Neural cell (in vitro differentiated cells): ENCODE data around the gene AOAH. TPM values are rescaled to one million over a fixed set of nuclear protein-coding genes. Genes with fewer than 3 reads are reported as not detected.

ENCODE experiments used
- H2AFZ ChIP-seq: fragments of 200-600, 300-800 bp; sonication (generic), shearing (Covaris generic); 2 replicates; pipeline ENCODE4 v1.6.0; 2014; ENCODE audit warnings: low read depth, mild to moderate bottlenecking, antibody characterized with exemption, low read length, moderate library complexity
- H3F3A ChIP-seq: fragments of 200-600 bp; shearing (Covaris generic); 2 replicates; pipeline ENCODE4 v1.6.1; 2016; ENCODE audit warnings: mild to moderate bottlenecking, moderate library complexity, mixed read lengths, antibody characterized with exemption, low read length; ENCODE audit not compliant: insufficient read depth, poor library complexity, severe bottlenecking
- H3K27ac ChIP-seq: fragments of 200-600, 300-800 bp; sonication (generic), shearing (Covaris generic); 2 replicates; pipeline ENCODE4 v1.5.1; 2014; ENCODE audit warnings: mild to moderate bottlenecking, low read length, moderate library complexity
- H3K27me3 ChIP-seq: fragments of 300-800, 200-600 bp; sonication (generic), shearing (Covaris generic); 2 replicates; pipeline ENCODE4 v1.6.0; 2014; ENCODE audit warnings: mild to moderate bottlenecking, low read depth, low read length, moderate library complexity; ENCODE audit not compliant: insufficient read depth
- H3K36me3 ChIP-seq: fragments of 300-800, 200-600 bp; sonication (generic), shearing (Covaris generic); 2 replicates; pipeline ENCODE4 v1.5.1; 2014; ENCODE audit warnings: mild to moderate bottlenecking, antibody characterized with exemption, low read length, moderate library complexity; ENCODE audit not compliant: insufficient read depth
- H3K4me2 ChIP-seq: fragments of 300-800, 200-600 bp; sonication (generic), shearing (Covaris generic); 2 replicates; pipeline ENCODE4 v1.6.0; 2014; ENCODE audit warnings: mild to moderate bottlenecking, low read length
- H3K4me3 ChIP-seq: fragments of 300-800, 200-600 bp; sonication (generic), shearing (Covaris generic); 2 replicates; pipeline ENCODE4 v1.5.1; 2014; ENCODE audit warnings: mild to moderate bottlenecking, low read length, moderate library complexity
- H3K79me2 ChIP-seq: fragments of 200-600 bp; shearing (Covaris generic); replicated peaks from 2 replicates; pipeline ENCODE4 v1.6.0; 2014; ENCODE audit warnings: mild to moderate bottlenecking, low read length, moderate library complexity; ENCODE audit not compliant: insufficient read depth
- H3K9ac ChIP-seq: fragments of 300-800, 200-600 bp; sonication (generic), shearing (Covaris generic); 2 replicates; pipeline ENCODE4 v1.6.1; 2016; ENCODE audit warnings: mild to moderate bottlenecking, low read length, mixed read lengths
- H3K9me2 ChIP-seq: fragments of 200-600 bp; shearing (Covaris generic); 2 replicates; pipeline ENCODE4 v1.6.1; 2016; ENCODE audit warnings: mild to moderate bottlenecking, low read length, mixed read lengths; ENCODE audit not compliant: insufficient read depth
- H3K9me3 ChIP-seq: fragments of 200-600, 300-800 bp; sonication (generic), shearing (Covaris generic); 2 replicates; pipeline ENCODE4 v1.6.1; 2016; ENCODE audit warnings: mild to moderate bottlenecking, mixed run types, low read length, moderate library complexity, mixed read lengths
- H4K20me1 ChIP-seq: fragments of 200-600 bp; shearing (Covaris generic); 2 replicates; pipeline ENCODE4 v1.6.1; 2016; ENCODE audit warnings: mild to moderate bottlenecking, mixed run types; ENCODE audit not compliant: insufficient read depth
- CTCF ChIP-seq: fragments of 450-650 bp; IDR thresholded peaks from 2 replicates; pipeline ENCODE4 v1.5.1; 2014; ENCODE audit warnings: antibody characterized with exemption, mild to moderate bottlenecking, moderate library complexity; ENCODE audit not compliant: poor library complexity, severe bottlenecking
- EP300 ChIP-seq: fragments of 450-650 bp; conservative IDR thresholded peaks from 2 replicates; pipeline ENCODE4 v1.6.1; 2014; ENCODE audit warnings: antibody characterized with exemption, mild to moderate bottlenecking, moderate library complexity; ENCODE audit not compliant: poor library complexity, severe bottlenecking
- EZH2 ChIP-seq: fragments of 200-600, 300-800 bp; shearing (Covaris generic), sonication (generic); IDR thresholded peaks from 2 replicates; pipeline ENCODE4 v1.6.1; 2014; ENCODE audit warnings: antibody characterized with exemption, low read length, borderline replicate concordance, mild to moderate bottlenecking; ENCODE audit not compliant: insufficient read depth, poor library complexity, severe bottlenecking
- MXI1 ChIP-seq: fragments of 450-650 bp; conservative IDR thresholded peaks from 2 replicates; pipeline ENCODE4 v1.6.1; 2014; ENCODE audit warnings: antibody characterized with exemption, mild to moderate bottlenecking; ENCODE audit not compliant: poor library complexity, severe bottlenecking
- POLR2AphosphoS5 ChIP-seq: IDR thresholded peaks from 2 replicates; pipeline ENCODE4 v1.6.1; 2012
- RAD21 ChIP-seq: fragments of 450-650 bp; conservative IDR thresholded peaks from 2 replicates; pipeline ENCODE4 v1.6.1; 2014; ENCODE audit warnings: antibody characterized with exemption, mild to moderate bottlenecking, moderate library complexity
- REST ChIP-seq: IDR thresholded peaks from 2 replicates; pipeline ENCODE4 v1.6.1; 2012; ENCODE audit warnings: borderline replicate concordance
- SMC3 ChIP-seq: fragments of 450-650 bp; conservative IDR thresholded peaks from 2 replicates; pipeline ENCODE4 v1.6.1; 2014; ENCODE audit warnings: antibody characterized with exemption, mild to moderate bottlenecking, moderate library complexity; ENCODE audit not compliant: poor library complexity
- TAF1 ChIP-seq: IDR thresholded peaks from 2 replicates; pipeline ENCODE4 v1.6.1; 2012; ENCODE audit warnings: low read depth
- polyA plus RNA-seq: library from polyadenylated mRNA; depleted of rRNA; stranded (reverse); fragments of >200 nt; gene quantifications from 2 replicates; pipeline ENCODE4 v1.2.3, GENCODE V29; 2014

AOAH gene
- polyA plus RNA-seq, 1 donor from 2014 or later, result 4.3 TPM

GRCh38 chr7:36617408-36617807 is 106.9 kb downstream of the AOAH start:
- no peaks in the 10 kb centered on the region for H3K79me2 ChIP-seq
- no peak for TF ChIP-seq RAD21
- no peak for TF ChIP-seq CTCF
- TF ChIP-seq REST, result no peak
- no peak for TF ChIP-seq SMC3
- no peak for TF ChIP-seq TAF1
- TF ChIP-seq EZH2, result no peak
- no peak for TF ChIP-seq POLR2AphosphoS5
- no peak for TF ChIP-seq EP300
- no peak for TF ChIP-seq MXI1
- no peak overlapping the region for H2AFZ ChIP-seq
- no peaks in the 10 kb centered on the region for H3K9me2 ChIP-seq
- no peak overlapping the region for H3K27ac ChIP-seq
- no peak overlapping the region for H3K4me3 ChIP-seq
- H3K27me3 ChIP-seq, result no peaks in the 10 kb centered on the region
- H4K20me1 ChIP-seq, result no peaks in the 10 kb centered on the region
- no peak overlapping the region for H3K9ac ChIP-seq
- H3K36me3 ChIP-seq, result no peaks in the 10 kb centered on the region
- no peaks in the 10 kb centered on the region for H3F3A ChIP-seq
- no peaks in the 10 kb centered on the region for H3K9me3 ChIP-seq
- H3K4me2 ChIP-seq, result no peak overlapping the region

- Histone ChIP-seq H3K36me3 (no peaks in the 10 kb centered on the region), H3K4me3 (no peak overlapping the region), H3K27ac (no peak overlapping the region), H4K20me1 (no peaks in the 10 kb centered on the region), H2AFZ (no peak overlapping the region), H3K27me3 (no peaks in the 10 kb centered on the region), H3K4me2 (no peak overlapping the region), H3K9me2 (no peaks in the 10 kb centered on the region), H3K9me3 (no peaks in the 10 kb centered on the region), H3K79me2 (no peaks in the 10 kb centered on the region), H3F3A (no peaks in the 10 kb centered on the region), H3K9ac (no peak overlapping the region)
- TF ChIP-seq EZH2 (no peak), SMC3 (no peak), TAF1 (no peak), MXI1 (no peak), REST (no peak), RAD21 (no peak), POLR2AphosphoS5 (no peak), EP300 (no peak), CTCF (no peak)
Measured at GRCh38 chr7:36615852-36616540, 108.3 kb downstream of the AOAH start.
